ENCODE measurements around the gene CTBP1.

The CTBP1 gene

DNA sequence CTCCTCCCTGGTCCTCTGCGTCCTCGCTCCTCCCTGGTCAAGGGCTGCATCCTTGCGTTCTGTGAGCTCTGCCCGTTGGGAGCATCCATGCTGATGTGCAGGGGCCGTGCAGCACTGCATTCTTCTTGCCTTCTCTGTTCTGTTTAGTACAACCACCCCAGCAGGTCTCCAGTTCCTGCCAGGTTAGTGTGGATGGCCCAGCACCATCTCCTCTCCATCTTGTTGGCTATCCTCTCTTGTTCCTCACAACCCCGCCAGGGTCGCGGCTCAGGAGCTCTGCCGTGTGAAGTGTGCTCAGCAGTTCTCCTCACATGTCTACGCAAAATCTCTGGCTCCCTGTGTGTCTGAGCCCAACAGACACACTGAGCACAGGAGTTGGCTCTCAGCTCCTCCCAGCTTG is 30.3 kb upstream of the CTBP1 start:
- no peak for FAIRE-seq

DNA sequence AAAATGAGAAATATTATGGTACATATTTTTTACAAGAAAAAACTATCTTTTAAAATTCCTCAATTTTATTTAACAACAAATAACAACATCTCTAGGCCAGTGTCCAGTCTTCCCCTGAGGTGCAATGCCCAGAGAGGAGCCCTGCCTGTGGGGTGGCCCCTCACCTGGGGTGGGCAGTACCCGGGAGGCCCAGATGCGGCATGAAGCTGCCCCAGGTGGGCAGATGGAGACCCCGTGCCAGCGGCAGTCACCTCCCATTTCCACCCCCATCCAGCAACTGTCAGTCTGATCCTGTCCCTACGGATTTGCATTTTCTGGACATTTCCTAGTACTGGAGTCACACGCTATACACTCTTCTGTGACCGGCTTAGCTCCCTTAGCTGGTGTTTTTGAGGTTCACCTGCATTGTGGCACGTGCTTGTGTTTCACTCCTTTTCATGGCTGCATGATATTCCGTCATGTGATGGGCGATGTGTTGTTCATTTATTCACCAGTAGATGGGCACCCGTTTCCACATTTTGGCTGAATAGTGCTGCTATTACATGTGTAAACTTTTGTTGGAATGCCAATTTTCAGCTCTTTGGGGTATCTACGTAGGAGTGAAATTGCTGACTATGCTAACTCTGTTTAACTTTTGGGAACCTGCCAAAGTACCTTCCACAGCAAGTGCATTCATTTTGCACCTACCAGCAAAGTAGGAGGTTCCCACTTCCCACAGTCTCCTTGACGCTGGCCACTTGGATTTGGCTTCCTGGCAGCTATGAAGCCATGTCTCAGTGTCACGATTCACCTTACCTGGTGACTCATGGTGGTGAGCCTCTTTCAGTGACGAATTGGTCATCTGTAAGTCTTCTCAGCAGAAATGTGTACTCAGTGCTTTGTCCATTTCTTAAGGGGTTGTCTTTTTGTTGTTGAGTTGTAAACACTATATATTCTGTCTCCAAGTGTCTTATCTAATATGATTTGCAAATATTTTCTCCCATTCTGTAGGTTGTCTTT is 29.0 kb upstream of the CTBP1 start:
- no peak for FAIRE-seq

DNA sequence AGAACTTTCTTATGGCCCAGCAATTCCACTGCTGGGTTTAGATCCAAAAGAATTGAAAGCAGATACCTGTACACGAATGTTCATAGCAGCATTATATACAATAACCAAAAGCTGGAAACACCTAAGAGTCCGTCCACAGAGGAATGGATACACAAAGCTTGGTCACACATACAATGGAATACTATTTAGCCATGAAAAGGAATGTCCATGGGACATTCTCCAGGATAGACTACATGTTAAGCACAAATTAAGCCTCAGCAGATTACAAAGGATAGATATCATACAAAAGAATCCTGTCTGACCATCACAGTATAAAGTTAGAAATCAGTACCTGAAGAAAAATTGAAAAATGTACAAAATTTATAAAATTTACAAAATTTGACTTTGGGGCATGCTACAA is 28.1 kb upstream of the CTBP1 start:
- no peak for FAIRE-seq

DNA sequence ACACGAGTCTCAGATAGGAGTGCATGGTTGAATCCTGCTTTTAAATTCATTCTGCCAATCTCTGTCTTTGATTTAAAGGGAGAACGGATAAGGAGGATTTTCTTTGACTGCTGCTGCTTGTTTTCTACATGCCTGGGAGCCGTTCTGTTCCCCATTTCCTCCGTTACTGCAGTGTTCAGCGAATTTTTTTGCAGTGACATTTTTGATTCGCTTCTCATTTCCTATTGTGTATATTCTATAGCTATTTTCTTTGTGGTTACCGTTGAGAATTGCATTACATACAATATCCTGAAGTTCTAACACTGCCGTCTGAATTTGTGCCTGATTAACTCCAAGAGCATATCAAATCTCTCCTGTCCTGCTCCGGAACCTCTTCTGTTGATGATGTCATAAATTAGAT is 25.9 kb upstream of the CTBP1 start:
- no peak for FAIRE-seq

DNA sequence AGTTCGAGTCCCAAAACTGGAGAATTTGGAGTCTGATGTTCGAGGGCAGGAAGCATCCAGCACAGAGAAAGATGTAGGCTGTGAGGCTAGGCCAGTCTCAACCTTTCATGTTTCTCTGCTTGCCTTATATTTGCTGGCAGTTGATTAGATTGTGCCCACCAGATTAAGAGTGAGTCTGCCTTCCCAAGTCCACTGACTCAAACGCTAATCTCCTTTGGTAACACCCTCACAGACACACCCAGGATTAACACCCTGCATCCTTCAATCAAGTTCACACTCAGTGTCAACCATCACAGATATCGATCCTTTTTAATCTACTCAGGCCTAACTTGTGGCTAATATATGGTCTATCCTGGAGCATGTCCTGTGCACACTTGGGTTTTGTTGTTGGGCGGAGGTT is 22.8 kb upstream of the CTBP1 start:
- no peak for FAIRE-seq

DNA sequence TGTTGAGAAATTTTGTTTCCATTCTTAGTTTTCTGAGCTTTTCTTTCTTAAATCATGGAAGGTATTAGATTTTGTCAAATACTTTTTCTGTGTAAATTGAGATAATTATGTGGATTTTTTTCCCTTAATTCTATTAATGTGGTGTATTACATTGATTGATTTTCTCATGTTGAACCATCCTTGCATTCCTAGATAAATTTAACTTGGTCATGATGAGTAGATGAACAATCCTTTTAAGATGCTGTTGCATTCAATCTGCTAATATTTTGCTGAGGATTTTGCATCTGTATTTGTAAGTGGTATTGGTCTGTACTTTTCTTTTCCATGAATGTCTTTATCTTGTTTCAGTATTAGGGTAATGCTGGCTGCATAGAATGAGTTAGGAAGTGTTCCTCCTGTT is 20.3 kb upstream of the CTBP1 start:
- no peak for FAIRE-seq

DNA sequence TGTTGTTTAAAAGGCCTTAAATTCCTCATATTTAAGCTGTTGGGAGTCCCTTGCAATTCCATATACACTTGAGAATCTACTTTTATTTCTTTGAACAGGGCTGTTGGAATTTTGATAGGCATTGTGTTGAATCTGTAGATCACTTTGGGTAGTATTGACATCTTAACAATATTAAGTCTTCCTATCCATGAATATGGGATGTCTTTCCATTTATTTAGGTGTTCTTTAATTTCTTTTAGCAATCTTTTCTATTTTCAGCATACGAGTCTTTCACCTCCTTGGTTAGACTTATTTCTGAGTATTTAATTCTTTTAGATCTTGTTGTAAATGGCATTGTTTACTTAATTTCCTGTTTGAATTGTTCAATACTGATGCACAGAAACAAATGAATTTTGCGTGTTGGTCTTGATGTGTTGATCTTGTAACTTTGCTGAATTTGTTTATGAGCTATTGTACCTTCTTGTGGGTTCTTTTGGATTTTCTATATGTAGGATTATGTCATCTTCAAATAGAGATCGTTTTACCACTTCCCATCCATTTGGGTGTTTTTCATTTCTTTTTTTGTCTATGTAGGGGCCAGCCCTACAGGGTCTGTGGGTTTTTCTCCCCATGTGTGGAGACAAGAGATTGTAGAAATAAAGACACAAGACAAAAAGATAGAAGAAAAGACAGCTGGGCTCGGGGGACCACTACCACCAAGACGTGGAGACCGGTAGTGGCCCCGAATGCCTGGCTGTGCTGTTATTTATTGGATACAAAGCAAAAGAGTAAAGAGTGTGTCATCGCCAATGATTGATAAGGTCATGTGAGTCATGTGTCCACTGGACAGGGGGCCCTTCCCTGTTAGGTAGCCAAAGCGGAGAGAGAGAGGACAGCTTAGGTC is 18.2 kb upstream of the CTBP1 start:
- no peak for FAIRE-seq

DNA sequence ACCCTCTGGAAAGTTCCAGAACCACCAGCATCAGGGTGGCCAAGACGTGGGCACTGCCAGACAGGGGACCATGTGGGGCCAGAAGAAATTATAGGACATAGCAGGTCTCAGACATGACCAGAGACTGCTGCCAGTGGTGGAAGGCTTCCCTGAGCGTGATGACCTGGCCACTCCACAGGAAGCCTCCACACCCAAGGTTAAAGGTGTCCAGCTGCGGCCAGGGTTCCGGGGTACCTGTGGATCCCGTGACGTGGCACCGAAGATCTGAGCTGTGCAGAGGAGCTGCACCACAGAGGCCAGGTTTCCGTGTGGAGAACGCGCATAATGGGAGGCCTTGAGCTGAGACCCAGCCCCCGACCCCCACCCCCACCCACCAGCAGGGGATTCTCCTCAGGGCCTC is 16.4 kb upstream of the CTBP1 start:
- FAIRE-seq: no peak

DNA sequence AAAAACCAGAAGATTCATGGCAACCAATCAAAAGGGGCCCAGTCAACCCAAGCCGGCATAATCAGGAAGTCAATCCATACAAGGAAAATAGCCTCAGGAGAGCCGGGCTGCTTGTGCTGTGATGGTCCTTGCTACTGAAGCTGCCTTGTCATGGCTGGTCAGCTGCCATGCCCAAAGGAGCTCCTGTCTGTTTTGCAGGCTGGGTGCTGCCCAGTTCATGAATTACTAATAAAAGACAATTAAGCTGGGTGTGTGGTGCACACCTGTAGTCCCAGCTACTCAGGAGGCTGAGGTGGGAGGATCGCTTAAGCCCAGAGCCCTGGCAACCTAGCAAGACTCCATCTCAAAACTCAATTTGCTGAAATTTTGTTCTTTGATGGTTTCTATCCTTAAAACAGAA is 16.0 kb upstream of the CTBP1 start:
- FAIRE-seq: no peak

DNA sequence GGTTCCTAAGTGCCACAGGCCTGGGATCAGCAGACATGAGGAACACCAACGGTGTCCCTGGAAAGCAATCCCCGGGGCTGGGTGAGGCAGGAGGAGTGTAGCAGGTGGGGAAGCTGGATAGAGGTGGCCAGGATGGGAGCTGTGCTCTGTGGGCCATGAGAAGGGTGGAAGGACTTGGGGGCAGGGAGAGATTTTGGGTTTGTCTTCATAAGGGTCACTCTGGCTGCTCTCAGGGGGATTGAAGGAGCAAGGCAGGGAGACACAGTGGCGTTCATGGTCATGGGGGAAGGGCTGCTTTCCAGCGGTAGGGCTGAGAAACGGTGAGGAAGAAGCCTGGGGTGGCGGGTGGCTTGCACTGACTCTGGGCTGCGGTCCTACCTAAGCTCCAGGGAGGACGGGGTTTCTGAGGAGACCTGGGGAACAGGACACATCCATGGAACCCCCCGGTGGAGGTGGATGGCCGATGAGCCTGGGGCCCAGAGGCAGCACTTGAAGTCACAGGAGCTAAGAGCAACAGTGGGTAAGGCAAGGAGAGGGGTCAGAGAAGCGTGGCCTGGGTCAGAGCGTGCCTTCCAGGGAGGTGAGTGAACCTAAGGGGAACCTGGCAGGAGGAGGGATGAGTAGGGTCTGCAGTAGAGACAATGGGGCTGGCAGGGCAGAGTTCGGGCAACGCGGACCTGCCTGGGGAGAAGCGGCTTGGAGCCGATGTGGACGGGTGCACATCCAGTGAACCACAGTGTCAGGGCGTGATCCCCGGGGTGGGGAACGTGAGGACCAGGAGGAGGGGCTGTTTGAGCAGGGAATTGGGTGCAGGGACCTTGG is 12.4 kb upstream of the CTBP1 start:
- FAIRE-seq: no peak

DNA sequence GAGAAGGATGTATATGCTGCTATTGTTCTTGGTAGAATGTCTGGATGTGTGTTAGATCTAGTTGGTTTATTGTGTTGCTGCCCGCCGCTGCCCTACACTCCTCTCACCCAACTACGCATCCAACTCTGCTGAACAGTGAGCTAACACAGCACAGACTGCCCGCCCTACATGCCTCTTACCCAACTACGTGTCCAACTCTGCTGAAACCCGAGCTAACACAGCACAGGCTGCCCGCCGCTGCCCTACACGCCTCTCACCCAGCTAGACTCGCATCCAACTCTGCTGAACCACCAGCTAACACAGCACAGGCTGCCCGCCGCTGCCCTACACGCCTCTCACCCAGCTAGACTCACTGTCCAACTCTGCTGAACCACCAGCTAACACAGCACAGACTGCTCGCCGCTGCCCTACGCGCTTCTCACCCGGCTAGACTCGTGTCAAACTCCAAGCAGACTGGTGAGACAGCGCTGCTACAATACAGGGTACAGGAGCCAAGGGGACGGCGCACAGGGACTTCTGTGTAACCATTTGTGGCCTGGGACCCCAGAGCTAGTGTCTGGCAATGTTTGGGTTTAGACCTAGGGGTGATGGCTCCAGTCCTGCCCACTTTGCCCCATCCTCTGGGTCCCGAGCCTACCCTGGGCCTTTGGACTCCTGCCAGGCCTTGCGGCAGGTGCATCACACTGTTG is 11.6 kb upstream of the CTBP1 start:
- FAIRE-seq: no peak

DNA sequence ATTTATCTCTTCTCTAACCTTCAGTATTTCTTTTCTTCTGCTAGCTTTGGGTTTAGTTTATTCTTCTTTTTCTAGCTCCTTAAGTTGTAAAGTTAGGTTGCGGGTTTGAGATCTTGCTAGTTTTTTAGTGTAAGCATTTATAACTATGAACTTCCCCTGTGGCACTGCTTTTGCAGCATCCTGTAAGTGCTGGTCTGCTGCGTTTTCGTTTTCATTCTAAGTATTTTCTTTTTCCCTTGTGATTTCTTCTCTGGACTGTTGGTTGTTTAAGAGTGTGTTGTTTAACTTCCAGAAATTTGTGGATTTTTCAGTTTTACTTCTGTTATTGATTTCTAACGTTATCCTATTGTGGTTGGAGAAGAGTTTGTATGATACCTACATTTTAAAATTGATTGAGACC is 11.0 kb upstream of the CTBP1 start:
- no peak for FAIRE-seq

DNA sequence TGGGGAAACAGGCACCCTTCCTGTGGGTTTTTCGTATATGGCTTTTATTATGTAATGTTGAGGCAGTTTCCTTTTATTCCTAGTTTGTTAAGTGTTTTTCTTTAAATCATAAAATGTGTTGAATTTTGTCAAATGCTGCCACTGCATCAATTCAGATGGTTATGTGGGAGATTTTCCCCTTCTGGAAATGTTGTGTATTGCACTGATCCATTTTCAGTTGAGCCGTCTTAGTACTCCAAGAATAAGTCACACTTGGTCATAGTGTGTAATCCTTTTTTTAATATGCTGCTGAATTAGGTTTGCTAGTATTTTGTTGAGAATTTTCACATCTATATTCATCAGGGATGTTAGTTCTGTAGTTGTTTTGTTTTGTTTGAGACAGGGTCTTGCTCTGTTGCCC is 9.5 kb upstream of the CTBP1 start:
- no peak for FAIRE-seq

DNA sequence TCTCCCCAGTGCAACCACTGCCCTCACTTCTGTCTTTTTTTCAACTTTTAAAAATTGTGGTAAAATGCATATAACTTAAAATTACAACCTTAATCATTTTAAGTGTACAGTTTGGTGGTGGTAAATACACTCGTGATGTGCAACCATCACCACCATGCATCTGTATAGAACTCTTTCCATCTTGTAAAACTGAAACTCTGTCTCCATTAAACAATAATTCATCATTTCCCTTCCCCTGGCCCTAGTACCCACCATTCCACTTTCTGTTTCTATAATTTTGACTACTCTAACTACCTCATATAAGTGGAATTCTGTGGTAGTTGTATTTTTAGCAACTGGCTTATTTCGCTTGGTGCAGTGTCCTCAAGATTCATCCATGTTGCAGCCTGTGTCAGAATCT is 6.8 kb upstream of the CTBP1 start:
- no peak for FAIRE-seq

DNA sequence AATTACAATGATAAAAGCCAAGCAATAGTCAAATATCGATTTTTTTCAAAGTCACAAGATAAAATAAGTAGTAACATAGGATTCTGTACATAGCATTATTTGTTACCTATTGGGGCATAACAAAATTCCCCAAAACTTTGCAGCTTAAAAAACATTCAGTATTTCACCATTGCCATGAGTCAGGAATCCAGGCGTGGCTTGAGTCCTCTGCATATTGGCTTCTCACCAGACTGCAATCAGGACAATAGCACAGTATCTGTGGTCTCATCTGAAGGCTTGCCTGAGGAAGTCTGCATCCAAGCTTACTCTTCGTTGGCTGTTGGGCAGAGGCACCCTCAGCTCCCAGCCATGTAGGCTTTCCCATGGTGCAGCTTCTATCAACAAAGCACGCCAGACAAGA is 6.2 kb upstream of the CTBP1 start:
- no peak for FAIRE-seq

DNA sequence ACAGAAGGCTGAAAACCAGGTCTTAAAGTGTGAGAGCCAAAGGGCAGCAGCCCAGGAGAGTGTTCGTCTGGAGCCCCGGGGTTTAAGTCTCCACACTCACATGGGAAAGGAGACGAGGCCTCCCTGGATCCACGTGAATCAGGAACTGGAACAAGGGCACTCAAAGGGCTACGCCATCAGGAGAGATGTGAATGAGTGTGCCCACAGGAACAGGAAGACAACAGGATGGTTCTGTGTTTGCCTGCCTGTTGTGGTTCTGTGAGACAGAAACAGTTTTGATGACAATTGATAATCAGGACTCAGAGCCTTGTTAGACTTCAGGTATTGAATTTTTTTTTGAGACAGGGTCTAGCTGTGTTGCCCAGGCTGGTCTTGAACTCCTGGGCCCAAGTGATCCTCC is 4.9 kb upstream of the CTBP1 start:
- FAIRE-seq: no peak

DNA sequence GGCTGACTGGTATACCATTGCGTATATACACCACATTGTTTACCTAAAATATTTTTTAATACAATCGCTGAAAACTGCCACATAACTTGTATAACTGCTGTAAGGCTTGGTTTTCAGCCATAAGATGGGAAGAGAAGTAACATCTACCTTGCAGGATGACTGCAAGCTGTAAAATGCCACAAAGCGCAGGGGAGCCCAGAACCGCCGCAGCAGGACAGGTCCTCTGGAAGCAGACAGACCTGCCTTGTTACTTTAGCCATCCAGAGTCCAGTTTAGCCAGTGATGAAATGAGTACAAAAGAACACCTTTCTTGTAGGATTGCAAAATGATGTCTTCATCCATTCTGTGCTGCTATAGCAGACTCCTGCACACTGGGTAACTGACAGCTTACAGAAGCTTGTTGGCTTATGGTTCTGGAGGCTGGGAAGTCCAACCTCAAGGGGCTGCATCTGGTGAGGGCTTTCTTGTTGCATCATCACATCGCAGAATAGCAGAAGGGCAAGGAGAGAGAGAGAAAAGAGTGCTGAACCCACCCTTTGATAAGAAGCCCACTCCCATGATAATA is 4.1 kb upstream of the CTBP1 start:
- FAIRE-seq: no peak

DNA sequence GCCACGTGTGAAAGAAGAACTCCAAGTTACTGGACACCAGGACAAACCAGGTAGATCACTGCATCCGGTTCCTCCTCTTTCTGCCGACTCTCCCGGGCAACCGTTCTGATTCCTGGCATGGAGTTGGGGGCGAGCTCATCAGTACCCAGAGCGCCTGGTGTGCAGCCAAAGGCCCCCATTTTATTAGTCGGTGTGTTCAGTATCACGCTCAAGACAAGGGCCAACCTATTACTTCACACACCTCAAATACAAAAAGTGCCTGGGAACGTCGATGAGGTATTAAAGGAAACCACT is 2.8 kb upstream of the CTBP1 start:
- FAIRE-seq: no peak

DNA sequence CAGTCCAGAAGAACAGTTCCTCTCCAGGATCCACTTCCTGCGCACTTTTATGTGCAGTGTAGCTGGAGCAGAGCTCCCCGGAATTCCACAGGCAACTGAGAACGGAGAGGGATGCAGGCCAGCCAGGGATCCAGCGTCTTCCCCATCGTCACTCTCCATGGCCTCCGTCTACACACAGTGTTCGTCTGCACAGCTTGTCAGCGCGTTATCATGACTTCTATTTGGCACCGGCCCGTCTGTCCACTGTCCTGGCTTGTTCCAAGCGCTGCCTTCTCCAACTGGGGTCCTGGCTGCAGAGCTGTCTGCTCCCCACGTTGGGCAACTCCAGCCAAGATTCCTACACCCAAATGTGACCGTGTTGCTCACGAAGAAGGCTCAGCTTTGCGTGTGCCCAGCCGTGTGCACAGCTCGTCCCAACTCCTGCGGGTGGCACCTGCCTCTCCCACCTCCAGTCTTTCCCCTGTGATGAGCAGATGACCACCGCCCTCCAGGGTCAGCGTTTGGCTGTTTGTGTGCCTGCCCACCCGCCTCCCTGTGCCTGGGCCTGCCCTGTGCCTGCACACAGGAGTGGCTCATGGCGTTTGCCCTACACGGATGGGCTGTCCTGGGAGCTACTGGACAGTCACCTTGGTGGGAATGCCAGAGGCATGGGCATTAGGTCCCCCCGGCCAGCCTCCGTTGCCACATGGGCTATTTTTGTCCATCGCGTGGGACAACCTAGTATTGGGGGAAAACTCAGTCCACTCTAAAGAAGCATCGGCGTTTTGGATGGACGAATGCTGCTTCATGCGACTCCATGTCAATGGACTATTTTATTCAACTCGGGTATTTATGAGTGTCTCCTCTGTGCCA is 2.2 kb upstream of the CTBP1 start:
- FAIRE-seq: no peak

DNA sequence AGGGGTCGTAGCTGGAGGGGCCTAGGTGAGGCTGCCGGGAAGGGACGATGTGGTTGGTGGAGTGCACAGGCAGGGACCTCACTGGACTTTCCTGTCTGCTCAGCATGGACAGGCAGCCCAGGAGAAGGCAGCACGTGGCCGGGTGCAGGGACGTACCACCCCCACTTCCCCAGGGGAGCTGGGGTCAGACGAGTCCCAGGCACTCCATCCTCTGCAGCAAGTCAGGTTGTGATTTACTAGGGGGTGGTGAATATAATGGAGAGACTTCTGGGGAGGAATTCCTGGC is 1.5 kb upstream of the CTBP1 start:
- FAIRE-seq: no peak

DNA sequence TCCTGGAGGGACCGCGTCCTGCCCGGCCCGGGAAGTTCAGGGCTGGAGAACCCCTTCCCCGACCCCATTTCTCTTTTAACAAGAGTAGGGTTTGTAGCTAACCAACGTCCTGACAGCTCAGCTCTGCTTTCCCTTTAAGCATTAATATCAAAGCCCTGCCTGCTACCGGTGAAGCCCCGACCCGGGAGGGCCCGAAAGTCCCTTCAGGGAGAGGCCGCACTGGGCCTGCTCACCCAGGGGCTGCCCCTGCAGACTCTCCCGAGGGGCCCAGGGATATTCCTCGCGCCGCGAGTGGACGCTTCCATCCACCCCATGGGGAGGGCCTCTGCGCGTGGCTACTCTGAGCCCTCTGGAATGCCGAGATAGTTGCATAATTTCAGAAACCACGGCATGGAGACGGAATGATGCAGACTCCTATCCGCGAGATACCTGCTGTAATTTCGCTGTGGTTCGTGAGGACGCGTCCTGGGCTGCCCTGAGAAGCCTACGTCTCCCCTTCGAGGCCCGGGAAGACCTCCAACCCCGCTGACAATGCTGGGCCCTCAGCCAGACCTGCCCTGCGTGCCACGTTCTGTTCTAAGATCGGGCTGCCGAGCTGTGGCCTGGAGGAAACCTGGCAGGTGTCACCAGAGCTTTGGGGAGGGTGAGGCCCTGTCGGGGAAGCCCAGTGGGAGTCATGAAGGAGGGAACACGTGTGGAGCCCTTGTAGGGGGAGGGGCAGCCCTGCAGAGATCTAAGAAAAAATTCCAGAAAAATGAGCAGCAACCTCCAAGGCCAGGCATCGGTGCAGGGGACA is 999 bp upstream of the CTBP1 start:
- no peak for FAIRE-seq

All from endometrium (tissue), 2 donors.